Hepatocyte (in vitro differentiated cells): ENCODE measurements around the gene MMP15.

Experiments used
- CTCF ChIP-seq: fragments of 200-600 bp; sonication (generic); IDR thresholded peaks from 2 replicates; pipeline ENCODE4 v1.5.1; 2016; ENCODE audit warnings: antibody characterized with exemption, mild to moderate bottlenecking; ENCODE audit not compliant: poor library complexity
- EZH2 ChIP-seq: fragments of 200-600 bp; sonication (generic); IDR thresholded peaks from 2 replicates; pipeline ENCODE4 v1.6.1; 2016; ENCODE audit warnings: antibody characterized with exemption, mild to moderate bottlenecking, borderline replicate concordance

GRCh38 chr16:58020628-58021521 lies 4.7 kb upstream of the MMP15 start:
- TF ChIP-seq EZH2 = no peak
- peak; percentile 87 for TF ChIP-seq CTCF
